Fibroblast of mammary gland (primary cell): ENCODE results near the gene C20orf204.

Experiments used
- DNase-seq: peaks from one replicate; pipeline ENCODE4 v3.0.0-alpha.2; 2010; ENCODE audit warnings: low read depth
- H3K4me3 ChIP-seq: 2 replicates; pipeline ENCODE4 v1.5.1; 2011; ENCODE audit warnings: low read depth, mild to moderate bottlenecking, low read length, moderate library complexity; ENCODE audit not compliant: control insufficient read depth
- CTCF ChIP-seq: conservative IDR thresholded peaks from 2 replicates; pipeline ENCODE4 v1.5.1; 2011; ENCODE audit warnings: low read depth, low read length, inconsistent platforms; ENCODE audit not compliant: control insufficient read depth, insufficient read depth

Gene C20orf204

GRCh38 chr20:64053841-64054661 lies 18.1 kb downstream of the C20orf204 start:
- no peak overlapping the region for H3K4me3 ChIP-seq
- no peak for TF ChIP-seq CTCF
- no peak for DNase-seq

- no peak for TF ChIP-seq CTCF
- DNase-seq, result no peak
- no peak overlapping the region for H3K4me3 ChIP-seq
Measured at GRCh38 chr20:64055396-64055892, 19.5 kb downstream of the C20orf204 start.

DNA sequence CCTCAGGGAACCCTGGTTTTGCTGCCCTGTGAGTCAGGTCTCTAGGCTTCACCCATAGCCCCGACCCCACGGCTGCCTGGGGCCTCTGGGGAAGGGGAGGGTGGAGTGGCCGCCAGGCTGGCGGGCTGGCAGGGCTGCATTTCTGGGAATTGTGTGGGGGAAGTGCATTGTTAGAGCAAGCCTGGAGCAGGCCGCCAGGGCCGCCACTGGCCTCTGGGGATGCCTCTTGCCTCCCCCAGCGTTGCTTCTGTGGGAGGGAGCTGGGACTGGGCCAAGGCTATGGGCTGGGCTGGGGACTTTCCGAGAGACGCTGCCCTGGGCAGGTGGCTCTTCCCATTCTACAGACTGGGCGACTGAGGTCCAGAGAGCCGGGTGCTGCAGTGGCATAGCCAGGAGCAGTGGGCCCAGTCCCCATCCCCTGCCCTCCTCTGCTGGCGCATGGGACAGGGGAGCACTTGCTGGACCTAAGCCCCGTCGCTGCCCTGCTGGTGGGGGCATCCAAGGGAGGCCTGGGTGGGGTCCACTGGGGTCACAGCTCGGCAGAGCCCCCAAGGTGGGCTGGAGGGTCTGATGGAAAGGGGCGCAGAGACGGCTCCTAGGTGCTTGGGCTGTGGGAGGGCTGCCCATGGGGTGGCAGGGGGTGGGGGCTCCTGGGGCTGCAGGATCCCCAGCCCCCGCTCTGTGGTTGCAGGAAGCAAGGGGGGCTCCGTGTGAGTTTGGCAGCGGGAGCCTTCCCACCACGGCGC lies 20.1 kb downstream of the C20orf204 start:
- H3K4me3 ChIP-seq, result no peak overlapping the region
- no peak for DNase-seq
- TF ChIP-seq CTCF, result no peak

GRCh38 chr20:64056639-64056888 lies 20.6 kb downstream of the C20orf204 start:
- H3K4me3 ChIP-seq, result no peak overlapping the region
- DNase-seq, result no peak
- TF ChIP-seq CTCF, result no peak

- no peak for TF ChIP-seq CTCF
- no peak overlapping the region for H3K4me3 ChIP-seq
- DNase-seq, result no peak
Measured at GRCh38 chr20:64056889-64057627, 21.1 kb downstream of the C20orf204 start.

DNA sequence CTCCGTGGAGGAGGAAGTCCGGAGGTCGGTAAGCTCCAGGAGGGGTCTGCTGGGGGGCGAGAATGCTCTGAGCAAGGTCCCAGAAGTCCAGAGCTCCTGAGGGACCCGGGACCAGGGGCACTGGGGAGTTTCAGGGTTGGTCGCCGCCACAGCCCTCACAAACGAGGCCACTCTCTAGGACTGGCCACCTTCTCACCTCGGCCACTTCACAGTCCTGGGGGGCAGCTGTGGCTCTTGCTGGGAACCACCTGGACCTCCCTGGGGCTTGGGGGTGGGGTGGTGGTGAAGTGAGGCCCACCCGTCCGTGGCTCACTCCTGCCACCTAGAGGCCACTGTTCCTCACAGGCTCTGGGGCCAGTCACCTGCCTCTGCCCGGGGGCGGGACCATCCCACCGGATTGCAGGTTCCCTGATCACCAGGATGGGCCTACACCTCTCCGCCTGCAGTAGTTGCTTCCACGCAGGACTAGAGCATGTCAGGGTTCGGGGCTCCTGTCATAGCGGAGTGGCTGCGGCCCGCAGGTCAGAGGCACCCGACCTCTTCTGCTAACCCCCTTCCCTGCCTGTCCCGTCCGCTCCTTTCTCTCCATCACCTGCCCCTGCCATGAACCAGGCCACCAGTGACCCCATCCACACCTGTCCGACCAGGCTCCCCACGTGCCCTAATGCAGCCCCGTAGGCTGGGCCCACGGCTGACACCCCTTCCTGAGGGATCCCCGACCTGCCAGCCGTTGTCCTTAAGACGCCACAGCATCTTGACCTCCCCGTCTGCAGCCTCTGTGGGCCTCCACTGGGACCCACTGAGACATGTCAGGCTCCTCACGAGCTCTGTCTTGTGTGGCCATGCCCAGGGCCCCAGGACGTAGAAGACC lies 21.9 kb downstream of the C20orf204 start:
- H3K4me3 ChIP-seq, result no peak overlapping the region
- DNase-seq, result peak; percentile 48

More for the DNA sequence above, 21.9 kb downstream of the C20orf204 start:
- TF ChIP-seq CTCF, result peak; percentile 73
